K562 (cell line): Measurements from ENCODE around the gene CNOT10. TPM values are rescaled to one million over a fixed set of nuclear protein-coding genes. Genes with fewer than 3 reads are reported as not detected.
A peak's percentile ranks its signal among the peaks of the same experiment; 100 is the strongest.

Experiments
- CREB3L1 ChIP-seq: fragments of 450-650 bp; IDR thresholded peaks from 2 replicates; pipeline ENCODE4 v1.6.1; 2014; ENCODE audit warnings: low read depth, mild to moderate bottlenecking, moderate library complexity, borderline replicate concordance
- E2F6 ChIP-seq, 2 experiments: IDR thresholded peaks; 2 replicates each; pipeline ENCODE4 v1.6.1; 2011; ENCODE audit warnings: borderline replicate concordance in 1 of 2, control low read depth in 1 of 2, low read depth in 1 of 2, low read length in 1 of 2, mild to moderate bottlenecking in 1 of 2, mixed read lengths in 1 of 2, moderate library complexity in 1 of 2; ENCODE audit not compliant: insufficient read depth in 1 of 2, insufficient read length in 1 of 2, poor library complexity in 1 of 2, severe bottlenecking in 1 of 2; ENCODE audit errors: extremely low read depth in 1 of 2
- HMGN3 ChIP-seq: IDR thresholded peaks from 2 replicates; pipeline ENCODE4 v1.6.1; 2011; ENCODE audit warnings: borderline replicate concordance, low read depth, mild to moderate bottlenecking, mixed read lengths, low read length; ENCODE audit not compliant: insufficient read length; ENCODE audit errors: extremely low read depth
- ID3 ChIP-seq, 2 experiments: fragments of 250-450 bp in 1 of 2; fragments of 450-650 bp in 1 of 2; sonication (Bioruptor Pico) in 1 of 2; IDR thresholded peaks; 2 replicates each; pipeline versions ENCODE4 v1.6.1 to v1.8.0; 2016 to 2021; ENCODE audit warnings: mild to moderate bottlenecking in 2 of 2, moderate library complexity in 2 of 2, missing compliant biosample characterization in 1 of 2, missing genetic modification characterization in 1 of 2
- REST ChIP-seq, 2 experiments: fragments of 450-650 bp; formaldehyde crosslinking in 1 of 2; IDR thresholded peaks; 2 replicates each; pipeline versions ENCODE4 v1.4.0 to v1.6.1; 2014 to 2020; ENCODE audit warnings: mild to moderate bottlenecking in 2 of 2, borderline replicate concordance in 1 of 2, low read depth in 1 of 2
- SUPT5H ChIP-seq: fragments of 450-650 bp; IDR thresholded peaks from 2 replicates; pipeline ENCODE4 v1.6.1; 2016
- TBP ChIP-seq: optimal IDR thresholded peaks from 2 replicates; pipeline ENCODE3; 2011; ENCODE audit warnings: low read depth, low read length, improper control_type of control experiment
- TEAD4 ChIP-seq, 2 experiments: sonication (generic) in 1 of 2; formaldehyde crosslinking in 1 of 2; IDR thresholded peaks; 2 replicates each; pipeline versions ENCODE4 v1.6.1 to v1.8.0; 2012 to 2022; ENCODE audit warnings: borderline replicate concordance in 1 of 2, inconsistent platforms in 1 of 2, low read length in 1 of 2, mild to moderate bottlenecking in 1 of 2, missing genetic modification reagents in 1 of 2
- ZBTB2 ChIP-seq: fragments of 450-650 bp; IDR thresholded peaks from 2 replicates; pipeline ENCODE4 v1.6.1; 2016; ENCODE audit warnings: antibody characterized with exemption
- polyA plus RNA-seq, 8 experiments: library from polyadenylated mRNA; depleted of rRNA in 4 of 8; stranded (reverse) in 5 of 8; unstranded in 3 of 8; fragments of >200 nt; fragmentation: Nextera tagmentation in 2 of 8; fragmentation: Illumina TruSeq in 1 of 8; extraction: Ambion mirVana in 2 of 8; extraction: Trizol in 1 of 8; gene quantifications; 2 replicates each; pipeline versions ENCODE4 v1.2.1 to v1.2.3, GENCODE V29; 2011 to 2014; ENCODE audit warnings: inconsistent platforms in 1 of 8, missing spikeins in 1 of 8
- total RNA-seq, 7 experiments: library from RNA; depleted of rRNA in 6 of 7; stranded (reverse); fragments of >200 nt in 6 of 7; fragmentation: Illumina TruSeq in 2 of 7; extraction: Trizol in 2 of 7; gene quantifications; 2 replicates each; pipeline versions ENCODE4 v1.2.1 to v1.2.3, GENCODE V29; 2011 to 2021; ENCODE audit warnings: low replicate concordance in 1 of 7

The CNOT10 gene
- total and polyA plus RNA-seq, 9 of the 15 experiments (the other 6 are each of a cell fraction or from before 2014, with no cell fraction given), result 35.7 to 114 (median 81.9) TPM

- TF ChIP-seq CREB3L1, result 0 out of 2 replicates have a peak, but pooled peaks have one; percentile 63
- peak; percentile 69 to 90 for TF ChIP-seq E2F6 (IDR thresholded peaks at IDR 0.05; ENCODE audit: borderline replicate concordance in 1 of 2, extremely low read depth in 1 of 2, insufficient read depth in 1 of 2, insufficient read length in 1 of 2, low read depth in 1 of 2, low read length in 1 of 2, poor library complexity in 1 of 2, severe bottlenecking in 1 of 2)
- no peak for TF ChIP-seq ID3 (CRISPR knock-in tag; IDR thresholded peaks at IDR 0.05)
- TF ChIP-seq ID3 (tag; IDR thresholded peaks at IDR 0.05), result peak; percentile 55; the same call in 1 of the 2 replicates
- TF ChIP-seq TEAD4 (IDR thresholded peaks at IDR 0.05; ENCODE audit: low read length), result peak; percentile 17; the same call in 1 of the 2 replicates
- TF ChIP-seq TEAD4 (CRISPR knock-in tag; IDR thresholded peaks at IDR 0.05; ENCODE audit: borderline replicate concordance), result no peak
- peak; percentile 42 for TF ChIP-seq TBP
- peak; percentile 65; the same call in 1 of the 2 replicates for TF ChIP-seq SUPT5H
- peak; percentile 60 for TF ChIP-seq REST (IDR thresholded peaks at IDR 0.05; ENCODE audit: borderline replicate concordance)
- no peak for TF ChIP-seq REST (CRISPR knock-in tag; IDR thresholded peaks at IDR 0.05; ENCODE audit: low read depth)
- peak; percentile 71 for TF ChIP-seq ZBTB2
- peak; percentile 77 for TF ChIP-seq HMGN3
These were observed 96.4 kb downstream of the CNOT10 start (continued) for GRCh38 chr3:32781211-32781968.
